Kidney glomerular epithelial cell (primary cell): Measurements from ENCODE around the gene TNFRSF25.

ENCODE experiments used
- DNase-seq: peaks from one replicate; lab custom pipeline; 2025; lab: John Stamatoyannopoulos, UW

The TNFRSF25 gene

GRCh38 chr1:6417961-6418667 is 47.9 kb downstream of the TNFRSF25 start:
- DNase-seq, result no peak

GRCh38 chr1:6416906-6417305 is 49.1 kb downstream of the TNFRSF25 start:
- no peak for DNase-seq

- DNase-seq, result no peak
Observed at GRCh38 chr1:6416295-6416656, 49.7 kb downstream of the TNFRSF25 start.

GRCh38 chr1:6414881-6415626 is 50.9 kb downstream of the TNFRSF25 start:
- DNase-seq, result no peak

GRCh38 chr1:6414443-6414844 is 51.5 kb downstream of the TNFRSF25 start:
- peak; percentile 49 for DNase-seq

- no peak for DNase-seq
Observed at GRCh38 chr1:6412896-6413295, 53.1 kb downstream of the TNFRSF25 start.
